ENCODE measurements around the gene FAM219A.

- TF ChIP-seq CTCF (IDR thresholded peaks at IDR 0.05): no peak
- TF ChIP-seq POLR2A (IDR thresholded peaks at IDR 0.05): no peak
These were observed 31.9 kb downstream of the FAM219A start for GRCh38 chr9:34426347-34427074.

Data from testis (tissue), 2 donors.